Trophoblast cell (in vitro differentiated cells and primary cell): ENCODE measurements around the gene PPP2R5D.

ENCODE experiments used
- DNase-seq, 2 donors: peaks; one replicate each; pipeline ENCODE4 v3.0.0-alpha.2; 2016
- H2AFZ ChIP-seq: 2 replicates; pipeline ENCODE4 v1.6.1; 2013; ENCODE audit warnings: low read length, moderate library complexity, mild to moderate bottlenecking; ENCODE audit not compliant: insufficient read depth, poor library complexity
- H2AK5ac ChIP-seq: 2 replicates; pipeline ENCODE4 v1.6.1; 2013; ENCODE audit warnings: mild to moderate bottlenecking, low read length
- H2BK120ac ChIP-seq: 2 replicates; pipeline ENCODE4 v1.6.1; 2013; ENCODE audit warnings: low read length, mild to moderate bottlenecking, moderate library complexity; ENCODE audit not compliant: insufficient read depth, poor library complexity
- H2BK12ac ChIP-seq: 2 replicates; pipeline ENCODE4 v1.6.1; 2013; ENCODE audit warnings: mild to moderate bottlenecking, low read length, moderate library complexity
- H2BK5ac ChIP-seq: 2 replicates; pipeline ENCODE4 v1.6.1; 2013; ENCODE audit warnings: low read length, low read depth, moderate library complexity, mild to moderate bottlenecking; ENCODE audit not compliant: poor library complexity
- H3K14ac ChIP-seq: 2 replicates; pipeline ENCODE4 v1.6.1; 2013; ENCODE audit warnings: mild to moderate bottlenecking, low read length
- H3K18ac ChIP-seq: 2 replicates; pipeline ENCODE4 v1.6.1; 2013; ENCODE audit warnings: mild to moderate bottlenecking, low read length
- H3K23ac ChIP-seq: 2 replicates; pipeline ENCODE4 v1.6.1; 2013; ENCODE audit warnings: low read length
- H3K27ac ChIP-seq: 2 replicates; pipeline ENCODE4 v1.5.1; 2013; ENCODE audit warnings: low read depth, mild to moderate bottlenecking, inconsistent platforms, low read length, moderate library complexity
- H3K27me3 ChIP-seq: 2 replicates; pipeline ENCODE4 v1.6.1; 2013; ENCODE audit warnings: inconsistent platforms, mild to moderate bottlenecking, low read length, moderate library complexity; ENCODE audit not compliant: insufficient read depth
- H3K36me3 ChIP-seq, 2 experiments: 1 replicate in 1 of 2; 2 replicates in 1 of 2; pipeline ENCODE4 v1.6.1; 2013; ENCODE audit warnings: low read length in 2 of 2, mild to moderate bottlenecking in 2 of 2, moderate library complexity in 1 of 2; ENCODE audit not compliant: insufficient read depth in 2 of 2, control insufficient read depth in 1 of 2
- H3K4ac ChIP-seq: 2 replicates; pipeline ENCODE4 v1.6.1; 2013; ENCODE audit warnings: low read depth, mild to moderate bottlenecking, low read length, moderate library complexity
- H3K4me1 ChIP-seq, 2 experiments: 1 replicate in 1 of 2; 2 replicates in 1 of 2; pipeline ENCODE4 v1.6.1; 2013; ENCODE audit warnings: low read length in 2 of 2, mild to moderate bottlenecking in 2 of 2, moderate library complexity in 1 of 2; ENCODE audit not compliant: insufficient read depth in 2 of 2, control insufficient read depth in 1 of 2
- H3K4me2 ChIP-seq: 2 replicates; pipeline ENCODE4 v1.6.1; 2013; ENCODE audit warnings: inconsistent platforms, mild to moderate bottlenecking, low read length, moderate library complexity
- H3K4me3 ChIP-seq: 2 replicates; pipeline ENCODE4 v1.5.1; 2013; ENCODE audit warnings: mild to moderate bottlenecking, low read depth, low read length, inconsistent platforms
- H3K79me1 ChIP-seq: one replicate; pipeline ENCODE4 v1.6.1; 2013; ENCODE audit warnings: low read length
- H3K79me2 ChIP-seq: 2 replicates; pipeline ENCODE4 v1.6.1; 2013; ENCODE audit warnings: low read length, mild to moderate bottlenecking; ENCODE audit not compliant: control insufficient read depth, insufficient read depth, poor library complexity
- H3K9ac ChIP-seq: 2 replicates; pipeline ENCODE4 v1.6.1; 2013; ENCODE audit warnings: mild to moderate bottlenecking, low read length
- H3K9me3 ChIP-seq: 2 replicates; pipeline ENCODE4 v1.6.1; 2013; ENCODE audit warnings: low read depth, mild to moderate bottlenecking, control low read depth, inconsistent platforms, low read length; ENCODE audit not compliant: insufficient read depth
- H4K12ac ChIP-seq: 2 replicates; pipeline ENCODE4 v1.6.1; 2013; ENCODE audit warnings: low read depth, mild to moderate bottlenecking, low read length, moderate library complexity
- H4K8ac ChIP-seq: 2 replicates; pipeline ENCODE4 v1.6.1; 2013; ENCODE audit warnings: low read depth, mild to moderate bottlenecking, low read length, moderate library complexity
- H4K91ac ChIP-seq: one replicate; pipeline ENCODE4 v1.6.1; 2013; ENCODE audit warnings: low read depth, mild to moderate bottlenecking, low read length, moderate library complexity
- WGBS: extraction: QIAGEN DNeasy Blood & Tissue Kit; methylation state at CpG from one replicate; pipeline ENCODE4 v1.1.7; 2013; ENCODE audit warnings: missing lambda C conversion rate; ENCODE audit not compliant: insufficient read length, insufficient coverage; ENCODE audit errors: extremely low coverage; 5-methylcytosine and 5-hydroxymethylcytosine counted together

PPP2R5D gene

DNA sequence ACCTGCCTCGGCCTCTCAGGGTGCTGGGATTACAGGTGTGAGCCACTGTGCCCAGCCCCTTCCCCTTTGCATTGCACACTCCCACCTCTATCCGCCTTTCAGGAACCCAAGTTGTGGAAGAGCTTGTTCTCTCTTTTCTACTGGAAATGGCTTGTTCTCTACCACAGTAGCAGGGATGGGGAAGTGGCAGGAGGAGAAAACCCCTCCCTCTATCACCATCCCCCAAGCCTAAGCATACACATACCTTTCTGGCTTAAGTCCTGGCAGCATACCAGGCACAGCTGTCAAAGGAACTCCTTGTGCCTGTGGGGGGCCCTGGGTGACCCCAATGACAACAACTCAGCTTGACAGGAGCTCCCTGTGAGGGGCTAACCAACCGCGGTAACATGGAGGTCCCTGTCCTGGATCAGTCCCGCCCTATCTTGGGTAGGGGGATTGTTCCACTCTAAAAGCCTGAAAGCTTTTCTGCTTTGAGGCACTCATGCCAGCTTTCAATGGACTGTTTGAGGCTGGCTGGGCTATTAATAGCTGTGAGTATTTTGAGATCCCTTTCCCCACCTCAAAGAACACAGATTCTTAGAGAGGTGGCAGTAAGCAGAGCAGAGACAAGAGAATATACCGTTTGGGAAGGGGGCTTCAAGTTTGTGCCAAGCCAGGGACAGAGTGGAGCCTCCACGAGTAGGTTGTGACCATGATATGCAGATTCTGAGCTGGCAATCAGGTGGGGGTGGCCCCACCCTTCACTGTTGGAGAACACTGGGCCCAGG is 32.0 kb downstream of the PPP2R5D start:
- H2AK5ac ChIP-seq, result no peak overlapping the region
- H3K79me1 ChIP-seq, result peaks cover 7% of the 10 kb centered on the region
- H3K4me1 ChIP-seq, result peaks cover 6 to 19% of the 10 kb centered on the region in 2 experiments
- H3K9me3 ChIP-seq, result no peaks in the 10 kb centered on the region
- peak overlapping the region; percentile 11 for H3K18ac ChIP-seq
- no peak overlapping the region for H3K14ac ChIP-seq
- no peak overlapping the region for H2BK5ac ChIP-seq
- H3K23ac ChIP-seq, result no peak overlapping the region
- H4K91ac ChIP-seq, result no peak overlapping the region
- no CpG with 5 or more reads among the region's 7 CpGs for WGBS
- H3K27ac ChIP-seq, result no peak overlapping the region
- H3K4me2 ChIP-seq, result no peak overlapping the region
- no peak overlapping the region for H3K4ac ChIP-seq
- H2BK12ac ChIP-seq, result no peak overlapping the region
- H2AFZ ChIP-seq, result no peak overlapping the region
- no peak overlapping the region for H4K12ac ChIP-seq
- peaks cover 34 to 44% of the 10 kb centered on the region in 2 experiments for H3K36me3 ChIP-seq
- no peak overlapping the region for H2BK120ac ChIP-seq
- no peak overlapping the region for H3K4me3 ChIP-seq
- DNase-seq, result no peak
- H3K79me2 ChIP-seq, result peaks cover 8% of the 10 kb centered on the region
- no peak overlapping the region for H4K8ac ChIP-seq
- H3K9ac ChIP-seq, result no peak overlapping the region
- H3K27me3 ChIP-seq, result no peaks in the 10 kb centered on the region

DNA sequence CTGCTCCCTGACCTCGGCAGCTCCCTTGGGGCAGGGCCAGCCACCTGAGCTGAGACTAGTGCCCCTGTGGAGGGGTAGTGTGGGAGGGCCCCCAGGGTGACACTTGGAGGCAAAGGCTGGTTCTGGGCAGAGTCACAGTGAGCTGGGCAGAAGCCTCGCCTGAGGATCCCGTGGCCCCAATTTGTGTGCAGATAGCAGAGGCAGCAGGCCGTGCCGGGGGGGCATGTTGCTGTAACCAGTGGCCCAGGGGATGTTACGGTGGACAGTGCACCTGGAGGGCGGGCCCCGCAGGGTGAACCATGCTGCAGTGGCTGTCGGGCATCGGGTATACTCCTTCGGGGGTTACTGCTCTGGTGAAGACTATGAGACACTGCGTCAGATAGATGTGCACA is 32.6 kb downstream of the PPP2R5D start:
- H2BK120ac ChIP-seq, result no peak overlapping the region
- peaks cover 28 to 38% of the 10 kb centered on the region in 2 experiments for H3K36me3 ChIP-seq
- H3K9me3 ChIP-seq, result no peaks in the 10 kb centered on the region
- peaks cover 6 to 19% of the 10 kb centered on the region in 2 experiments for H3K4me1 ChIP-seq
- no peak overlapping the region for H3K23ac ChIP-seq
- H2AFZ ChIP-seq, result no peak overlapping the region
- H4K12ac ChIP-seq, result no peak overlapping the region
- H2AK5ac ChIP-seq, result no peak overlapping the region
- H4K91ac ChIP-seq, result no peak overlapping the region
- H3K4ac ChIP-seq, result no peak overlapping the region
- no peak overlapping the region for H3K27ac ChIP-seq
- no CpG with 5 or more reads among the region's 12 CpGs for WGBS
- H3K4me3 ChIP-seq, result no peak overlapping the region
- no peak overlapping the region for H3K4me2 ChIP-seq
- no peak for DNase-seq
- peaks cover 10% of the 10 kb centered on the region for H3K79me1 ChIP-seq
- H3K27me3 ChIP-seq, result no peaks in the 10 kb centered on the region
- H3K14ac ChIP-seq, result no peak overlapping the region
- no peak overlapping the region for H2BK12ac ChIP-seq
- H3K79me2 ChIP-seq, result peaks cover 11% of the 10 kb centered on the region
- no peak overlapping the region for H3K9ac ChIP-seq
- no peak overlapping the region for H4K8ac ChIP-seq
- no peak overlapping the region for H2BK5ac ChIP-seq
- H3K18ac ChIP-seq, result peak overlapping the region; percentile 11

DNA sequence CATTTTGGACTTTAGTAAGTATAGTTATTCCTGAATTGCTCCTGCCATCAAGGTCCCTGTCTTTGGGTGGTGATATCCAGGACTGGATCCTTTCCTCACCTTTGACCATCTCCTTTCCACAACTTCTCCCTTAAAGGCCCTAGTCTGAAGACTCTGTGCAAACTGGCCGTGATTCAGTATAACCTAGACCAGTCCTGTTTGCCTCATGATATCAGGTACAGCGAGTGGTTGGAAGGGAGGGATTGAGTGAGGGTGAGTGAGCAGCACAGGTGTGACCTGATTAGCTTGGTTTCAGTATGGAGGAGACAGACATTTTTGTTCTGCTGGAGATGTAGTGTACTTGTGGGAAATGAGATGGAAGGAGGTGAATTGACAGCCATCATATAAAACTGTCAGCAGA is 34.8 kb downstream of the PPP2R5D start:
- no peaks in the 10 kb centered on the region for H3K9me3 ChIP-seq
- H3K79me1 ChIP-seq, result peaks cover 9% of the 10 kb centered on the region
- H4K91ac ChIP-seq, result no peak overlapping the region
- H3K23ac ChIP-seq, result no peak overlapping the region
- no peak overlapping the region for H4K8ac ChIP-seq
- H3K27ac ChIP-seq, result no peak overlapping the region
- H2BK120ac ChIP-seq, result no peak overlapping the region
- H3K36me3 ChIP-seq, result peaks cover 31 to 39% of the 10 kb centered on the region in 2 experiments
- H3K18ac ChIP-seq, result no peak overlapping the region
- no peak overlapping the region for H2BK5ac ChIP-seq
- no peak overlapping the region for H2AFZ ChIP-seq
- H3K4me3 ChIP-seq, result no peak overlapping the region
- H4K12ac ChIP-seq, result no peak overlapping the region
- WGBS, result no CpG with 5 or more reads among the region's 2 CpGs
- no peak overlapping the region for H3K4me2 ChIP-seq
- H3K9ac ChIP-seq, result no peak overlapping the region
- no peak overlapping the region for H2AK5ac ChIP-seq
- peaks cover 10% of the 10 kb centered on the region for H3K79me2 ChIP-seq
- no peak for DNase-seq
- H3K27me3 ChIP-seq, result no peaks in the 10 kb centered on the region
- H2BK12ac ChIP-seq, result no peak overlapping the region
- no peak overlapping the region for H3K4ac ChIP-seq
- H3K4me1 ChIP-seq, result peaks cover 0 to 13% of the 10 kb centered on the region in 2 experiments
- H3K14ac ChIP-seq, result no peak overlapping the region

DNA sequence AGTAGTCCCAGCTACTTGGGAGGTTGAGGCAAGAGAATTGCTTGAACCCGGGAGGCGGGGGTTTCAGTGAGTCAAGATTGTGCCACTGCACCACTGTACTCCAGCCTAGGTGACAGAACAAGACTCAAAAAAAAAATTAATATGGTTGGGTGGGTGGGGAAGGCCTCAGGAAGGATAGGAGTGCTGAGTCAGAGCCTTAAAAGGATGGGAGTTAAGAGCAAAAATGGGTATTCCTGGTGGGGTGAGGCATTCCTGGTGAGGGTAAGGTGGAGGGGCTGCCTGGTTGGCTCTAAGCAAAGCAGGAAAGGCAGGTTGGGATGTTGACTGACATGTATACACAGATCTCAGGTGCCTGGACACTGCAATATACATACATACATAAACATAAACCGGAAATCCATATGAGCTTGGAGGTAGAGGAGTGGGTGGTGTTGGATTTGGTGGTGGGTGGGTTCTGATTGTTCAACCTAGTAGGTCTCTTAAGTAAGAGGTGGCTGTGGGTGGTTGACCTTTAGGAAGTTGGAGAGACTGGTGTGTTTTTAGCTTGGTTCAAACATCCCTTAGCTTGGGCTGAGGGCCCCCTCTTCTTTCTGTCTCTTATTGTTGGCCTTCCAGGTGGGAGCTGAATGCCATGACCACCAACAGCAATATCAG is 35.8 kb downstream of the PPP2R5D start:
- no peaks in the 10 kb centered on the region for H3K27me3 ChIP-seq
- H3K79me1 ChIP-seq, result peaks cover 5% of the 10 kb centered on the region
- no peak overlapping the region for H4K91ac ChIP-seq
- no peak overlapping the region for H3K4me2 ChIP-seq
- H3K4me1 ChIP-seq, result peaks cover 0 to 13% of the 10 kb centered on the region in 2 experiments
- no CpG with 5 or more reads among the region's 3 CpGs for WGBS
- no peak overlapping the region for H3K4ac ChIP-seq
- H4K8ac ChIP-seq, result no peak overlapping the region
- H2BK120ac ChIP-seq, result no peak overlapping the region
- no peak overlapping the region for H3K9ac ChIP-seq
- no peaks in the 10 kb centered on the region for H3K9me3 ChIP-seq
- no peak overlapping the region for H3K14ac ChIP-seq
- DNase-seq, result no peak
- no peak overlapping the region for H3K4me3 ChIP-seq
- no peak overlapping the region for H2AFZ ChIP-seq
- no peak overlapping the region for H2AK5ac ChIP-seq
- no peak overlapping the region for H2BK12ac ChIP-seq
- H2BK5ac ChIP-seq, result no peak overlapping the region
- H3K23ac ChIP-seq, result no peak overlapping the region
- no peak overlapping the region for H4K12ac ChIP-seq
- H3K79me2 ChIP-seq, result peaks cover 7% of the 10 kb centered on the region
- H3K18ac ChIP-seq, result no peak overlapping the region
- H3K36me3 ChIP-seq, result peaks cover 35 to 49% of the 10 kb centered on the region in 2 experiments
- no peak overlapping the region for H3K27ac ChIP-seq
